HUES64 (cell line): ENCODE results near the gene BEST2.

Source experiments
- H3K27ac ChIP-seq: 2 replicates; pipeline ENCODE4 v1.7.0; 2013; ENCODE audit warnings: low read depth, low read length, inconsistent platforms
- H3K27me3 ChIP-seq: 2 replicates; pipeline ENCODE4 v1.6.1; 2013; ENCODE audit warnings: mild to moderate bottlenecking, low read length; ENCODE audit not compliant: insufficient read depth
- H3K36me3 ChIP-seq: 2 replicates; pipeline ENCODE4 v1.6.1; 2013; ENCODE audit warnings: mild to moderate bottlenecking, low read length; ENCODE audit not compliant: insufficient read depth
- H3K4me1 ChIP-seq: 2 replicates; pipeline ENCODE4 v1.6.1; 2013; ENCODE audit warnings: mild to moderate bottlenecking, low read length, moderate library complexity; ENCODE audit not compliant: insufficient read depth
- H3K4me3 ChIP-seq: 2 replicates; pipeline ENCODE4 v1.5.1; 2013; ENCODE audit warnings: mild to moderate bottlenecking, low read length, moderate library complexity
- H3K9ac ChIP-seq: 2 replicates; pipeline ENCODE4 v1.6.1; 2013; ENCODE audit warnings: mild to moderate bottlenecking, low read depth, low read length
- H3K9me3 ChIP-seq: 2 replicates; pipeline ENCODE4 v1.6.1; 2013; ENCODE audit warnings: low read depth, low read length; ENCODE audit not compliant: insufficient read depth
- WGBS: fragments of 150-250, 120-280 bp; methylation state at CpG from one replicate; pipeline ENCODE4 v1.1.7; 2013; ENCODE audit warnings: missing lambda C conversion rate; 5-methylcytosine and 5-hydroxymethylcytosine counted together

The BEST2 gene

GRCh38 chr19:12783291-12783848, 31.8 kb downstream of the BEST2 start:
- peak overlapping the region; percentile 54 for H3K4me3 ChIP-seq
- no peak overlapping the region; the same call in 1 of the 2 replicates for H3K27ac ChIP-seq
- no peaks in the 10 kb centered on the region for H3K27me3 ChIP-seq
- no peaks in the 10 kb centered on the region for H3K36me3 ChIP-seq
- H3K9ac ChIP-seq = peak overlapping the region; percentile 66; the same call in 1 of the 2 replicates
- H3K4me1 ChIP-seq = peaks cover 28% of the 10 kb centered on the region
- H3K9me3 ChIP-seq = no peaks in the 10 kb centered on the region
- WGBS = 20% methylated on average over 15 of the region's 16 CpGs

GRCh38 chr19:12783849-12784393, 32.3 kb downstream of the BEST2 start:
- no peak overlapping the region for H3K4me3 ChIP-seq

GRCh38 chr19:12784394-12784870, 32.8 kb downstream of the BEST2 start:
- Histone ChIP-seq H3K27ac (no peak overlapping the region), H3K9me3 (no peaks in the 10 kb centered on the region), H3K4me3 (no peak overlapping the region), H3K36me3 (no peaks in the 10 kb centered on the region), H3K9ac (no peak overlapping the region), H3K4me1 (peaks cover 27% of the 10 kb centered on the region), H3K27me3 (no peaks in the 10 kb centered on the region)
- 86% methylated on average over 10 of the region's 10 CpGs for WGBS

More at GRCh38 chr19:12783849-12784393, 32.3 kb downstream of the BEST2 start:
- Histone ChIP-seq H3K27me3 (no peaks in the 10 kb centered on the region), H3K4me1 (peaks cover 28% of the 10 kb centered on the region), H3K9ac (no peak overlapping the region), H3K27ac (no peak overlapping the region; the same call in 1 of the 2 replicates), H3K36me3 (no peaks in the 10 kb centered on the region), H3K9me3 (no peaks in the 10 kb centered on the region)
- WGBS = 47% methylated on average over 18 of the region's 19 CpGs

DNA sequence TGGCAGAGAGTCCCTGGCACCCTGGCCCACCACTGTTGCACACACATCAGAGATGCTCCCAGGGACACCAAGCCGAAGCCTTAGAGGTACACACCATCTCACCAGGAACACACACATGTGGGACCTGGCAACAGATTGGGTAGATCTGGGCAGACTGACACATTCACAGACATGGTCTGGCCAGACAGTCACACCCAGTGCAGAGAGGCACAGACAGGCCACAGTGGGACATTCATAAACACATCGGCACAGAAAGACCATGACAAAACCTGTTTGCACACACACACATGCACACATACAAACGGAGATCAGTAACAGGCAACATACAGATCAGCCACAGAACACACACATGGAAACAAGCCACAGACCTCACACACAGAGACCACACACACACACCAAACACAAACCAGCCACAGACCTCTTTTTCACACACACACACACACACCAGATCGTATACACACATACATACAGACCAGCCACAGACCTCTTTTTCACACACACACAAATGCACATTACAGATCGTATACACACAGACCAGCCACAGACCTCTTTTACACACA, 33.4 kb downstream of the BEST2 start:
- no peaks in the 10 kb centered on the region for H3K27me3 ChIP-seq
- no peak overlapping the region for H3K4me3 ChIP-seq
- no peaks in the 10 kb centered on the region for H3K9me3 ChIP-seq
- H3K9ac ChIP-seq = no peak overlapping the region
- WGBS = 92% methylated on average over 5 of the region's 5 CpGs
- no peaks in the 10 kb centered on the region for H3K36me3 ChIP-seq
- H3K4me1 ChIP-seq = peaks cover 26% of the 10 kb centered on the region
- H3K27ac ChIP-seq = no peak overlapping the region

GRCh38 chr19:12785431-12786031, 33.9 kb downstream of the BEST2 start:
- Histone ChIP-seq H3K9me3 (no peaks in the 10 kb centered on the region), H3K4me3 (no peak overlapping the region), H3K9ac (no peak overlapping the region), H3K27ac (no peak overlapping the region), H3K36me3 (no peaks in the 10 kb centered on the region), H3K27me3 (peaks cover 3% of the 10 kb centered on the region), H3K4me1 (peaks cover 29% of the 10 kb centered on the region)
- WGBS = 84% methylated on average over 4 of the region's 4 CpGs

DNA sequence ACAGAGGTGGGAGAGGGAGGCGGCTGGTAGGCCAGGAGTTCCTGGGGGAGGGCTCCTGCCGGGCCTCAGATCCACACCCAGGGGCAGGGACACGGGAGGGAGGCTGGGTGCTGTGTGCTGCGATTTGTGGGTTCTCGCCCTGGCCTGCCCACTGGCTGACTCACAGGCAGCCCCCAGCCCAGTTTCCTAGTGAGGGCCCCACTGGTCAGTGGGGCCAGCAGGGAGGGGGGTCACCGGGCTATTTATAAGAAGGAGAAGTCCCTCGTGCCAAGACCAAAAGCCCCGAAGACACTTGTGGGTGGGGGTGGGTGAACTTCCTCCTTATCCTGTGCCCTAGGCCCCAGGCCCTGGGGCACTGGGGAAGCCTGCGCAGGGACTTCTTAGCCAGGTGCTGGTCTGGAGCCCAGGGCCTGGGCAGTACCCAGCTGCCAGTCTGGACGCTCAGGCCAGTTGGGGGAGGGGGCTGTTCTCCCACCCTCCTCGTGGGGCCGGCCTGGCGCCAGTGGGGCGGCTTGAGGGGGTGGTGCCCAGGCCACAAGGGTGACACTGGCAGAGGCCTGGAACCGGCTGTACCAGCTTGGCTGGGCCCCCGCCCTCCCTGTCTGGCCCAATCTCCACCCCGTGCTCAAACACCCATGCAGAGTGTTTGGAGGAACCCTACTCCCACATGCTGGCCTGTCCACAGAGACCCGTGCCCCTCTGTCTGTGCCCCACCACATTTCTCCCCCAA, 34.7 kb downstream of the BEST2 start:
- no peak overlapping the region for H3K27ac ChIP-seq

DNA sequence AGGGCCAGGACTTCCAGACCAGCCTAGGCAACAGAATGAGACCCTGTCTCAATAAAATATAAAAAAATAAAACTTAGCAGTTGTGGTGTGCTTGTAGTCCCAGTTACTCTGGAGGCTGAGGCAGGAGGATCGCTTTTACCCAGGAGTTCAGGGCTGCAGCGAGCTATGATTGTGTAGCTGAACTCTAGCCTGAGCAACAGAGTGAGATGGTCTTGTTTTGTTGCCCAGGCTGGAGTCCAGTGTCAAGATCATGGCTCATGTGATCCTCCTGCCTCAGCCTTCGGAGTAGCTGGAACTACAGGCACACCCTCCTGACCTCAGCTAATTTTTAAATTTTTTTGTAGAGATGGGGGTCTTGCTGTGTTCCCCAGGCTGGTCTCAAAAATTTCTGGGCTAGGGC, 35.4 kb downstream of the BEST2 start:
- Histone ChIP-seq H3K27ac (no peak overlapping the region), H3K27me3 (peaks cover 17% of the 10 kb centered on the region), H3K9ac (no peak overlapping the region), H3K36me3 (no peaks in the 10 kb centered on the region), H3K4me3 (no peak overlapping the region), H3K9me3 (no peaks in the 10 kb centered on the region), H3K4me1 (peaks cover 34% of the 10 kb centered on the region)
- 92% methylated on average over 3 of the region's 3 CpGs for WGBS

More for the DNA sequence above, 34.7 kb downstream of the BEST2 start:
- 85% methylated on average over 18 of the region's 18 CpGs for WGBS
- Histone ChIP-seq H3K36me3 (no peaks in the 10 kb centered on the region), H3K27me3 (peaks cover 10% of the 10 kb centered on the region), H3K9me3 (no peaks in the 10 kb centered on the region), H3K4me3 (no peak overlapping the region), H3K4me1 (peaks cover 34% of the 10 kb centered on the region), H3K9ac (no peak overlapping the region)

GRCh38 chr19:12787458-12787857, 35.9 kb downstream of the BEST2 start:
- Histone ChIP-seq H3K36me3 (no peaks in the 10 kb centered on the region), H3K4me1 (peaks cover 34% of the 10 kb centered on the region), H3K27ac (no peak overlapping the region), H3K4me3 (no peak overlapping the region), H3K9me3 (no peaks in the 10 kb centered on the region), H3K27me3 (peaks cover 22% of the 10 kb centered on the region), H3K9ac (no peak overlapping the region)
- WGBS = 91% methylated on average over 10 of the region's 10 CpGs

DNA sequence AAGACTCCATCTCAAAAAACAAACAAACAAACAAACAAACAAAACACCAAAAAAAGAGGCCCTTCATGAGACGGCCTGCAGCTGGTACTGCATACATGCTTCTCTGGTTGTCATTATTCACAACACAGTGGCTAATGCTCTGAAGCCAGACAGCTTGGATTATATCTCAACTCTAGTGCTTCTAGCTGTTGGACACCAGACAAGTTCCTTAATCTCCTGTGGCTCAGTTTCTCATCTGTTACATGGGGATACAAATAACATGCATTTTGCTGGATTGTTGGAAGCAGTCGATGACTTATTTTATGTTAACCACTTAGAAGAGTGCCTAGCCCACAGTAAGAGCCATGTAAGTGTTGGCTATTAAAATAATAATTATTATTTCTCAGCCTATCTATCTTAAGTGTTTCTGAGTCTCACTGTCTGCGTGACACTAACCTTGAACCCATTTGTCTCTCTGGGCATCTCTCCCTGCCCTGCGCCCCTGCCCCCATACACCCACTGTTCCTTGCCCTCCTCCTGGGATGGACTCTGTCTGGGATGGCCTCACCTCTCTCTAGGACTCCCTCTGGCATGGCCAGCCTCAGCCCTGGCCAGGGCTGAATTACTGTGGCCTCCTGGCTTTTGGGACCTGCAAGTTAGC, 36.6 kb downstream of the BEST2 start:
- Histone ChIP-seq H3K36me3 (no peaks in the 10 kb centered on the region), H3K9ac (no peak overlapping the region), H3K4me3 (peak overlapping the region; percentile 73; the same call in 1 of the 2 replicates), H3K27me3 (peaks cover 28% of the 10 kb centered on the region), H3K4me1 (peaks cover 34% of the 10 kb centered on the region), H3K27ac (peak overlapping the region; percentile 75; the same call in 1 of the 2 replicates), H3K9me3 (no peaks in the 10 kb centered on the region)
- 83% methylated on average over 3 of the region's 4 CpGs for WGBS

GRCh38 chr19:12788682-12789097, 37.1 kb downstream of the BEST2 start:
- Histone ChIP-seq H3K4me1 (peaks cover 30% of the 10 kb centered on the region), H3K4me3 (peak overlapping the region; percentile 73), H3K27ac (peak overlapping the region; percentile 75; the same call in 1 of the 2 replicates), H3K27me3 (peaks cover 28% of the 10 kb centered on the region), H3K9ac (no peak overlapping the region), H3K9me3 (no peaks in the 10 kb centered on the region), H3K36me3 (no peaks in the 10 kb centered on the region)
- 14% methylated on average over 12 of the region's 12 CpGs for WGBS
